Effector CD8-positive, alpha-beta T cell (primary cell): Measurements from ENCODE around the gene RNF135.
"Not testable (repeated sequence)": the region's sequence is repeated elsewhere in the genome, so short reads cannot be mapped to it uniquely, and the experiment has no call there.

Experiments used
- DNase-seq: peaks from one replicate; lab custom pipeline; 2025; lab: John Stamatoyannopoulos, UW

The RNF135 gene

GRCh38 chr17:30997842-30998241 lies 27.0 kb downstream of the RNF135 start:
- DNase-seq: no peak

- DNase-seq: no peak
Measured at GRCh38 chr17:31002047-31002446, 31.2 kb downstream of the RNF135 start.

- no peak for DNase-seq
Measured at GRCh38 chr17:31003225-31003866, 32.5 kb downstream of the RNF135 start.

GRCh38 chr17:31004160-31004559 lies 33.3 kb downstream of the RNF135 start:
- DNase-seq: no peak

- DNase-seq: no peak
Measured at GRCh38 chr17:31007695-31008373, 37.0 kb downstream of the RNF135 start.

- peak; percentile 16 for DNase-seq
Measured at GRCh38 chr17:31008374-31009041, 37.7 kb downstream of the RNF135 start.

- DNase-seq: not testable (repeated sequence)
Measured at GRCh38 chr17:31009042-31009702, 38.3 kb downstream of the RNF135 start.

GRCh38 chr17:31010014-31010413 lies 39.2 kb downstream of the RNF135 start:
- not testable (repeated sequence) for DNase-seq

GRCh38 chr17:31013844-31014243 lies 43.0 kb downstream of the RNF135 start:
- no peak for DNase-seq

- no peak for DNase-seq
Measured at GRCh38 chr17:31015639-31016038, 44.8 kb downstream of the RNF135 start.

GRCh38 chr17:31019004-31019403 lies 48.2 kb downstream of the RNF135 start:
- DNase-seq: no peak

GRCh38 chr17:31023171-31023570 lies 52.3 kb downstream of the RNF135 start:
- not testable (repeated sequence) for DNase-seq

GRCh38 chr17:31031841-31032240 lies 61.0 kb downstream of the RNF135 start:
- DNase-seq: no peak

- not testable (repeated sequence) for DNase-seq
Measured at GRCh38 chr17:31035611-31036010, 64.8 kb downstream of the RNF135 start.

GRCh38 chr17:31040837-31041236 lies 70.0 kb downstream of the RNF135 start:
- DNase-seq: not testable (repeated sequence)

GRCh38 chr17:31042378-31042777 lies 71.5 kb downstream of the RNF135 start:
- not testable (repeated sequence) for DNase-seq

GRCh38 chr17:31046856-31047425 lies 76.1 kb downstream of the RNF135 start:
- DNase-seq: not testable (repeated sequence)

GRCh38 chr17:31048142-31048541 lies 77.3 kb downstream of the RNF135 start:
- no peak for DNase-seq

GRCh38 chr17:31048780-31049179 lies 77.9 kb downstream of the RNF135 start:
- DNase-seq: no peak
